ENCODE results near the gene DMD. TPM values are rescaled to one million over a fixed set of nuclear protein-coding genes. Genes with fewer than 3 reads are reported as not detected.

The DMD gene
- total and polyA plus RNA-seq, 2 experiments from 2014 or later: 73.5 to 90.7 TPM

- DNase-seq (ENCODE audit: low read depth in 1 of 2, low spot score in 1 of 2): no peak
- Histone ChIP-seq H3K36me3 (no peaks in the 10 kb centered on the region), H3K4me3 (no peak overlapping the region), H3K4me1 (ENCODE audit: low read depth) (no peaks in the 10 kb centered on the region), H3K27ac (no peak overlapping the region), H3K9me3 (ENCODE audit: low read depth) (no peaks in the 10 kb centered on the region), H3K27me3 (no peaks in the 10 kb centered on the region)
- no peak for TF ChIP-seq CTCF (IDR thresholded peaks at IDR 0.05; ENCODE audit: low read depth, low read length)
Observed at GRCh38 chrX:32798990-32799389, 412.4 kb downstream of the DMD start.

GRCh38 chrX:32788936-32789335 is 422.4 kb downstream of the DMD start:
- peaks cover 10% of the 10 kb centered on the region for H3K4me1 ChIP-seq (ENCODE audit: low read depth)
- TF ChIP-seq CTCF (IDR thresholded peaks at IDR 0.05; ENCODE audit: low read depth, low read length): no peak
- no peaks in the 10 kb centered on the region for H3K27me3 ChIP-seq
- no peak overlapping the region for H3K4me3 ChIP-seq
- no peaks in the 10 kb centered on the region for H3K36me3 ChIP-seq
- no peak for DNase-seq (ENCODE audit: low read depth in 1 of 2, low spot score in 1 of 2)
- no peak overlapping the region for H3K27ac ChIP-seq
- no peaks in the 10 kb centered on the region for H3K9me3 ChIP-seq (ENCODE audit: low read depth)

DNA sequence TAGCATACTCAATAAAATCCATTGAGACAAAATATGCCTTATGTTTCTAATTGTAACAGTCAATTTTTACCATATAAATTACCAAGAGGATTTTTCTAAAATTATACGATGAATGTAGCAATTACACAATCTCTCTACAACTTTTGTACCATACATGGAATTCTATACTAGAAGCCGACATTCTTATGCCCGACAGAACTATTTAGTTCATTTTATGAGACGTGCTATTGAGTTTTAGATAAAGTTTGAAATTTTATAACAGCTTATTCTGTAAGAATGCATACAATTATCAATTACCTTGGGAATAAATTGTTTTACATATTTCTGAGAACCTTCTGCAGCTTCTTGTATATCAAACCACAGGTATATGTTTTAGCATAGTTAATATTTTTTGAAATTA is 431.2 kb downstream of the DMD start:
- Histone ChIP-seq H3K9me3 (ENCODE audit: low read depth) (no peaks in the 10 kb centered on the region), H3K27ac (no peak overlapping the region), H3K36me3 (no peaks in the 10 kb centered on the region), H3K27me3 (no peaks in the 10 kb centered on the region), H3K4me1 (ENCODE audit: low read depth) (no peaks in the 10 kb centered on the region), H3K4me3 (no peak overlapping the region)
- no peak for DNase-seq (ENCODE audit: low read depth in 1 of 2, low spot score in 1 of 2)
- TF ChIP-seq CTCF (IDR thresholded peaks at IDR 0.05; ENCODE audit: low read depth, low read length): no peak

- Histone ChIP-seq H3K27ac (no peak overlapping the region), H3K36me3 (no peaks in the 10 kb centered on the region), H3K27me3 (no peaks in the 10 kb centered on the region), H3K9me3 (ENCODE audit: low read depth) (no peaks in the 10 kb centered on the region), H3K4me1 (ENCODE audit: low read depth) (no peaks in the 10 kb centered on the region), H3K4me3 (no peak overlapping the region)
- no peak for DNase-seq (ENCODE audit: low read depth in 1 of 2, low spot score in 1 of 2)
- TF ChIP-seq CTCF (IDR thresholded peaks at IDR 0.05; ENCODE audit: low read depth, low read length): no peak
Observed at GRCh38 chrX:32778965-32779364, 432.4 kb downstream of the DMD start.

GRCh38 chrX:32774966-32775365 is 436.4 kb downstream of the DMD start:
- Histone ChIP-seq H3K36me3 (no peaks in the 10 kb centered on the region), H3K27ac (no peak overlapping the region), H3K4me3 (no peak overlapping the region), H3K4me1 (ENCODE audit: low read depth) (no peaks in the 10 kb centered on the region), H3K9me3 (ENCODE audit: low read depth) (no peaks in the 10 kb centered on the region), H3K27me3 (no peaks in the 10 kb centered on the region)
- no peak for TF ChIP-seq CTCF (IDR thresholded peaks at IDR 0.05; ENCODE audit: low read depth, low read length)
- peak in 1 of 2 donors; percentile 18 for DNase-seq (ENCODE audit: low read depth in 1 of 2, low spot score in 1 of 2)

- no peaks in the 10 kb centered on the region for H3K9me3 ChIP-seq (ENCODE audit: low read depth)
- peak in 1 of 2 donors; percentile 3 for DNase-seq (ENCODE audit: low read depth in 1 of 2, low spot score in 1 of 2)
- no peak overlapping the region for H3K4me3 ChIP-seq
- H3K36me3 ChIP-seq: no peaks in the 10 kb centered on the region
- no peaks in the 10 kb centered on the region for H3K27me3 ChIP-seq
- TF ChIP-seq CTCF (IDR thresholded peaks at IDR 0.05; ENCODE audit: low read depth, low read length): no peak
- no peaks in the 10 kb centered on the region for H3K4me1 ChIP-seq (ENCODE audit: low read depth)
- H3K27ac ChIP-seq: no peak overlapping the region
Observed at GRCh38 chrX:32749070-32749469, 462.3 kb downstream of the DMD start.

All from cardiac muscle cell (in vitro differentiated cells and primary cell).